GM19025 (cell line): Measurements from ENCODE around the gene DIDO1.
"Not testable (repeated sequence)": the region's sequence is repeated elsewhere in the genome, so short reads cannot be mapped to it uniquely, and the experiment has no call there.

ENCODE experiments used
- ATAC-seq: cut with Tn5 transposase; IDR thresholded peaks from one replicate; pipeline ENCODE4 v1.9.1; 2021; ENCODE audit warnings: mild to moderate bottlenecking, low read depth, moderate library complexity; ENCODE audit not compliant: unreplicated experiment

DIDO1 gene

GRCh38 chr20:62882426-62882825 is 43.9 kb downstream of the DIDO1 start:
- no peak for ATAC-seq

DNA sequence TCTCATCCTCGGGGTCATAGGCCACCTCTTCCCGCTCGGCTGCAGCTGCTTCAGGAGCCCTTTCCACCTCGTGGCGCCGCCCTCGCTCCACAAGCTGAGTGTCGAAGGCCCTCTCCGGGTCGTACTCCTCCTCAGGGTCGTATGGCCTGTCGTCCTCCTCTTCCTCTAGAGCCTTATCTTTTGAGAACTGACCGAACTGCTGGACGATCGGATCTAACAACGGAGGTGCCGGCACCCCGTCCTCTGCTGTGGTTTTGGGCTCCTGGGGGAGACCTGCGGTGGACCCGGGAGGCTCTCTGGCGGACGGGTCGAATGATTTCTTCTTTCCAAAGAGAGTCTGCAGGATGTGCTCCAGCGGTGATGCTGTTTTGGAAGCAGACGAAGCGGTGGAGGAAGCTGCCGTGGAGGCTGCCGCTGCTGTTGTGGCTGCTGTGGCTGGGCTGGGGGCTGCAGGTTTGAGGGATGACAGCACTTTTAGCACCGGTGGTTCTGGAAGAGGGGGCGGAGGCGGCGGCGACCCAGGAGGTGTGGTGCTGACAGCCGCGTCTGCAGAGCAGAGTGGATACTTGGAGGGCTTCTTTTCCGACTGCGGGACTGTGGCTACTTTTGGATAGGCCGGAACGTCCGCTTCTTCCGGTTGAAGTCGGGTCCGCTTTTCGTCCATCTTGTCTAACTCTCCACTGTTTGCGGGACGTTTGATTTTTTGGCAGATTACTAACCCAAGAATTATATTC is 44.5 kb downstream of the DIDO1 start:
- ATAC-seq = no peak

DNA sequence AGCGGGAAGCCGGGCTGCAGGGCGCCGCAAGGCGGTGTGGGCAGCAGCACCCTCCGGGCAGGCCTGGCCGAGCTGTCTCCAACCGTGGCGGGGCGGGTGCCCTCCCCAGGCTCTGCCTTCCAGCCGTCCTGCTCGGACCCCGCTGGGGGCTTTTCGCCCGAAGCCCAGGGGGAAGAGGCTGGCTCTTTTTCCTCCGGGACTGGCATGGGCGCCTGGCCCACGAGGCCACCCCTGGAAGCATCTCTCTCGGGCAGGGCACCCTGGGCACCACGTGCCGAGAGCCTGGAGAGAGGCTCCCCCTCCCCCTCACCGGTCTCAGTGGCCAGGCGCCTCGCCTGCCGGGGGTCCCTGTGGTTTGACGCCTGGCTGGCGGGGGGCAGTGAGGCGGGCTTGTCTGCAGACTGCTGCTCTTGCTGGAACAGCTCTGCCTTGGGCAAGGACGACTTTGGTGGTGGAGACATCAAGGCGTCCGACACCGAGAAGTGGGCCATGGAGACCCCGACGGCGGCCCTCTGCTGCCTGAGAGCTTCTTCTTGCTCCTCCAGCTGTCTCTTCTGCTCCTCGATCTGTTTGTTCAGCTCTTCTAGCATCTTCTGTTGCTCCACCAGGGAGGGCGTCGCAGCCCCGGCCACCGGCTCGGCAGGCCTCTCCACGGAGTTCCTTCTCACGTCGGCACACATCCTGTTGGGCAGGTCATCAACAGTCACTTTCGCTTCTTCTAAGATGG is 45.2 kb downstream of the DIDO1 start:
- no peak for ATAC-seq

GRCh38 chr20:62880147-62880934 is 46.0 kb downstream of the DIDO1 start:
- no peak for ATAC-seq

- ATAC-seq = no peak
These were observed 46.8 kb downstream of the DIDO1 start for GRCh38 chr20:62879275-62880146.

DNA sequence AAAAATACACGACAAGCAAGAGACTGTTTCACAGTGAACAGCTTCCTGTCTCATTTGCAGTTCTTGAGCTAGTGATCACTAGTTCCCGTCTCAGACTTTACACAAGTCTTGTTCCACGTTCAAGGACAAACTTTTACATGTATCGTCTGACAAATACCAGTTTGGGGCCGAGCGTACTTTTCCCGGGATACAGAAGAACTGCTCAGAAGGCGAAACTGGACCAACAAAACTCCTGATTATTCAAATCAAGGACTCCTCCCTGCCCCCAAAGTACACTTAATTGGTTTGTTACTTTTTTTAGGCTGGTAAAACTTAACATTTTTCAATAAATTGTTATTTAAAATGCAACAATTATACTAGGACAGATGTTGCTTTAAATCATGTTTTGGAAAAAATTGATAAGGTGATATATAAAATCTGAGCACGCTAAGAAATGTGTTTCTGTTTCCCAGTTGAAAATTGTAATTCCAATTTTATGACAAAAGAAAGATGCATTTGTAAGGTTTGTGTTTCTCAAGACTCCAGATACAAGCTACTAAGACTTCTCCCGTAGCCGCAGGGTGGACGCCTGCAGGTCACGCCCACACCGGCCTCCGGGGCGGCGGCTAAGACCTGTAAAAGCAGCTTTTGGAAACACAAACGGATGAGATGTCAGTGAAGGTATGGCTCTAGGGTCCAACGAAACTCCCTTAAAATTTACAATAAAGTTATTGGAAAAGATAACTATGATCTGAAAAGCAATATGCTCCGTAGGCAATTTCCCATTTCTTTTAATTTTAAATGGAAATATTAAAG is 47.9 kb downstream of the DIDO1 start:
- ATAC-seq = no peak

DNA sequence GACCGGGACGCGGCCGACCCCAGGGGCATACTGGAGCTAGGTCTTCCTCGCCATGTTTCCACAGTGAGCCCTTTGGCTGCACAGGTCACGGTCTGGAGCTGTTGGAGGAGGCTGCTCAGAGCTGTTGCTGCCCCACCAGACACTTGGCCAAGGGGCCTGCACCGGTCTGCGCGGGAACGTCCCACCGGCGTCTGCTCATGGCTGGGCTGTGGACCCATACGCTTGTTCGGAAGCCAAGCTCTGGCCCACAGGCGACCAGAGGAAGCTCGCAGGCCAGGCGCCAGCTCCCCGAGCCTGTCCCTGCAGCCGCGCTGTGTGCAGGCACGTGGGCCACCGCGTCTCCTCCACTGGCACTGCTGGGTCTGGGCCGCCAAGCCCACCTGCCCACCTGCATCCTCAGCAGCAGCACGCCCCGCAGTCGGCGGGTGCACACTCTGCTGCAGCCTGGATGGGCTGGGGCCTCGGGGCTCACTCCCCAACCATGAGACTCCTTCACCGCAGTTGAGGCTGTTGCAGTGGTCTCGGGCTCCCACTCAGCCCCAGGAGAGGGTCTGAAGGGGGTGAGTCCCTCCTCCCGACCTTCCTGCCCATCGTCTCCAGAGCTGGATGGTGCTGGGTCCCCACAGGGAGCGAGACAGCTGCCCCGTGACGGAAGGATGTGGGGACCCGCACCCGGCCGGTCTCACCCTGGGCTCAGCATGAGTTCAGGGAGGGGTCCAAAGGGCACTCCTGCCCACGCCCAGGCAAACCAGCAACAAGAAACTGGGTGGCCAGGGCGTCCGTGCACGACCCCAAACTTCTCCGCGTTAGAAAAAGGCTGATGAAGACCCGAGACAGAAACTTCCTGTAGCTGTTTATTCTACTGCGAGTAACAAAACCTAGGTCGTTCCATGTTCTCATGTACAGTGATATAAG is 49.1 kb downstream of the DIDO1 start:
- no peak for ATAC-seq

GRCh38 chr20:62876501-62876901 is 49.8 kb downstream of the DIDO1 start:
- no peak for ATAC-seq

DNA sequence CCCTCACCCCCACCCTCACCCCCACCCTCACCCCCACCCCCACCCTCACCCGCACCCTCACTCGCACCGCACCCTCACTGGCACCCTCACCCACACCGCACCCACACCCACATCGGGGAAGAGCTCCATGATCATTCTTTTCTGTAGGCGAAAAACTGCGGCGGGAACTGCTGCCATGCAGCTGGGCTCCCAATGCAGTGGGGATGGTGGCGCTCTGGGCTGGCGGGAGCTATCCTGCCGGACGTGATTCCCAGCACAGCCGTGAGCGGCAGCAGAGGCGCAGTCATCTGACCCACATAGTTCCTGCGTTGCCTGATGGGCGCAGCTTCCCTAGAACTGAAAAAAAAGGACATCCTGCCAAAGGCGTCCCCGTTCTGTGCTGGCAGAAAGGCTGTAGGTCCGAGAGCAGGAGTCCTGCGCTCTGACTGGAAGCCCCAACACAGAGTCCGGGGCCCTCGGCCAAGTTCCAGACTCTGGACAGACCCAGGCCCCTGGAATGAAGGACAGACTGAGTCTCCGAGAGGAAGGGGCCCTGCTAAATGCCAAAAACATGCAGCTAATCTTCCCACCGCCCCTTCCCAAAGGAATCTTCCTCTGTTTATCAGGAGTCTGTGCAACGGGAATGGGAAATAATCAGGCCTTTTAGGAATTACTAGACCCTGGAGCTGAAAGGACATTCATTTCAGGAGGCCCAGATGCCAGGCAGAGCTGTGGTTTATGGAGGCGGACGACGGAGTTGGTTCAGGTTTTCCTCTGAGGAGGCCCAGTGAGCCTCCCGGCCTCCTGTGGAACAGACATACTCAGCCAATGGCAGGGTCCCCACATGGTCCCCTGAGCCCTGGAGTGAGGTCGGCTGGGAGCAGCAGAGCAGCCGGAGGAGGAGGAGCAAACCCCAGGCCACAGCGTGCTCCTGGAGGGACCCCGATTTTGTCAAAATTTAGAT is 50.6 kb downstream of the DIDO1 start:
- ATAC-seq = no peak

- ATAC-seq = no peak
These were observed 51.4 kb downstream of the DIDO1 start for GRCh38 chr20:62874964-62875344.

GRCh38 chr20:62873681-62874031 is 52.6 kb downstream of the DIDO1 start:
- not testable (repeated sequence) for ATAC-seq

GRCh38 chr20:62873280-62873679 is 53.0 kb downstream of the DIDO1 start:
- no peak for ATAC-seq

DNA sequence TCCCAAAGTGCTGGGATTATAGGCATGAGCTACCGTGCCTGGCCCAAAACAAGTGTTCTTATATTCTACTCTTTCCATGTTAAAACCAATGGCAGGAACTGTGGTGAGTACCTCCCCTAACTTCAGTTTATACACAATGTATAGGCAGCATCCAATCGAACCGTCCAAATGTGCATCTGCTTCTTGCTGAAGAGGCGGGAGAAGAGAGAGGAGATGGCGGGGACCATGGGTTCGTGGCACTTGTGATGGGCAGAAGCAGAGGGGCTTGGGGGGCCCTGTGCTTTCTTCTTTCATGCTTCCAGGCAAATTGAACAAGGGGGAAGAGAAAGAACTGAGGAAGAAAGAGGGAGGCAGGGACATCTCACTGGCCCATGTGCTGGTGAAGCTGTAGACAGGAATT is 53.4 kb downstream of the DIDO1 start:
- ATAC-seq = no peak

DNA sequence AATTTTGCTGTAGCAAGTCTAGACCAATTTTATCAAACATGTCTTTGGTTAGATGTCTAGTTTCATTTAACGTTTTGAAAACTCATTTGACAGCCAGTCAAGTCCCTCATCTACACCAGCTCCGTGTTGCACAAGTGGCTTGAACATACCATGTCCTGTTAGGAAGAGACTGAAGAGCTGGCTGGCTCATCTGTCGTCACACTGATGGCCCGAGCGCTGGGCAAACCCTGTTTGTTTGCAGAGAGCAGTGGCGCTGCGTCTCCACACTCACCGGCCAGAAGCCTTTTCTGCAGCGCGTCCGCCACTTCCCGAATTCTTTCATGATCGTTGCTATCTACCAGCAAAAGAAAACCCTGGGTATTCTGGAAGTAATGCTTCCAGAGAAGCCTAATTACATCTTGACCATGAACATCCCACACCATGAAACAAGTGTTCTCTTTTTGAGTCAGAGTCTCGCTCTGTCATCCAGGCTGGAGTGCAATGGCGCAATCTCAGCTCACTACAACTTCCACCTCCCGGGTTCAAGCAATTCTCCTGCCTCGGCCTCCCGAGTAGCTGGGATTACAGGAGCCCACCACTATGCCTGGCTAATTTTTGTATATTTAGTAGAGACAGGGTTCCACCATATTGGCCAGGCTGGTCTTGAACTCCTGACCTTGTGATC is 54.0 kb downstream of the DIDO1 start:
- no peak for ATAC-seq

GRCh38 chr20:62864207-62864606 is 62.1 kb downstream of the DIDO1 start:
- ATAC-seq = no peak

- peak; percentile 55 for ATAC-seq
These were observed 64.5 kb downstream of the DIDO1 start, which contains the start of gene TCFL5 for GRCh38 chr20:62861726-62862336. Gene TCFL5 (minus strand): TSS chr20:62861822. CDS start chr20:62861670, 152 bp downstream.
